Measurements from ENCODE around the gene KCNT2. TPM values are rescaled to one million over a fixed set of nuclear protein-coding genes. Genes with fewer than 3 reads are reported as not detected.

Gene KCNT2
- total RNA-seq, 1 experiment from 2014 or later: 9.1 TPM

GRCh38 chr1:196543833-196544232, 64.4 kb downstream of the KCNT2 start:
- no peaks in the 10 kb centered on the region for H3K4me1 ChIP-seq (ENCODE audit: insufficient read depth, low read length)
- H3K14ac ChIP-seq (ENCODE audit: insufficient read depth, low read length): no peak overlapping the region
- H2BK20ac ChIP-seq (ENCODE audit: low read depth, low read length, poor library complexity, severe bottlenecking): no peak overlapping the region
- no peaks in the 10 kb centered on the region for H4K20me1 ChIP-seq (ENCODE audit: control insufficient read depth, insufficient read depth, insufficient read length)
- no peaks in the 10 kb centered on the region for H3K9me3 ChIP-seq (ENCODE audit: control insufficient read depth, low read depth, low read length)
- H3K36me3 Mint-ChIP-seq (ENCODE audit: insufficient read depth in 1 of 3, low read depth in 3 of 3): peaks cover 10 to 19% (median 14%) of the 10 kb centered on the region in 3 experiments
- no peaks in the 10 kb centered on the region for H3K27me3 Mint-ChIP-seq (ENCODE audit: low read depth)
- H4K8ac ChIP-seq (replicated peaks; ENCODE audit: insufficient read length, low read depth, low read length): no peak overlapping the region
- H3K9me3 Mint-ChIP-seq: peaks cover 4 to 11% of the 10 kb centered on the region in 2 experiments; a peak in 4 of 5 replicates
- no peak overlapping the region for H2BK120ac ChIP-seq (ENCODE audit: low read depth, low read length, poor library complexity, severe bottlenecking)
- H4K91ac ChIP-seq (ENCODE audit: insufficient read length, low read depth, low read length): no peak overlapping the region
- H2BK12ac ChIP-seq (ENCODE audit: insufficient read length, low read depth, low read length): no peak overlapping the region
- H3K79me1 ChIP-seq (ENCODE audit: insufficient read depth, low read depth, low read length, poor library complexity, severe bottlenecking): no peaks in the 10 kb centered on the region
- TF ChIP-seq CTCF (conservative IDR thresholded peaks at IDR 0.05): no peak
- no peak overlapping the region for H3K9ac ChIP-seq (ENCODE audit: extremely low read depth, insufficient read length, low read length)
- H2AK5ac ChIP-seq (ENCODE audit: insufficient read length, low read length): no peak overlapping the region
- no peak overlapping the region for H3K4me2 ChIP-seq (ENCODE audit: insufficient read depth, insufficient read length, low read length)
- H3K23me2 ChIP-seq (ENCODE audit: insufficient read length, low read depth, low read length, poor library complexity, severe bottlenecking): no peaks in the 10 kb centered on the region
- H3K4ac ChIP-seq (ENCODE audit: low read depth, low read length): no peak overlapping the region
- no peak overlapping the region for H3T11ph ChIP-seq (ENCODE audit: low read length)
- no peak overlapping the region for H2AFZ ChIP-seq (ENCODE audit: low read length)
- no peak for DNase-seq
- H3K27me3 ChIP-seq (ENCODE audit: insufficient read depth, low read length): no peaks in the 10 kb centered on the region
- no peak overlapping the region for H3K27ac Mint-ChIP-seq
- no peak overlapping the region for H3K27ac ChIP-seq (ENCODE audit: insufficient read length, low read depth, low read length)
- no peak overlapping the region for H2BK15ac ChIP-seq (ENCODE audit: low read depth, low read length)
- H2BK5ac ChIP-seq (ENCODE audit: insufficient read length, low read length): no peak overlapping the region
- H4K5ac ChIP-seq (ENCODE audit: insufficient read length, low read depth, low read length): no peak overlapping the region
- no peak overlapping the region for H3K18ac ChIP-seq (ENCODE audit: insufficient read length, low read depth, low read length)
- H3K56ac ChIP-seq (ENCODE audit: insufficient read length, low read depth, low read length): no peak overlapping the region
- H3K4me1 Mint-ChIP-seq: peaks cover 5 to 7% of the 10 kb centered on the region in 2 experiments
- H3K79me2 ChIP-seq (ENCODE audit: insufficient read depth, low read length): no peaks in the 10 kb centered on the region
- H3K23ac ChIP-seq (ENCODE audit: insufficient read length, low read depth, low read length): no peak overlapping the region
- H3K4me3 Mint-ChIP-seq: no peak overlapping the region
- WGBS (ENCODE audit: extremely low coverage, insufficient read length, low lambda C conversion rate): no CpG with 5 or more reads among the region's 3 CpGs

Measured in H9 (cell line).